Naive thymus-derived CD8-positive, alpha-beta T cell (primary cell): ENCODE results near the gene TRIM24. TPM values are rescaled to one million over a fixed set of nuclear protein-coding genes. Genes with fewer than 3 reads are reported as not detected.
A peak's percentile ranks its signal among the peaks of the same experiment; 100 is the strongest.
"Not testable (repeated sequence)": the region's sequence is repeated elsewhere in the genome, so short reads cannot be mapped to it uniquely, and the experiment has no call there.

ENCODE experiments used
- ATAC-seq, 2 donors: fragments of 150-1000 bp; cut with Tn5 transposase in 1 of 2; sonication (Bioruptor Pico), chemical (Tn5 transposase) in 1 of 2; 1 replicate in 1 of 2; 2 replicates in 1 of 2; pipeline ENCODE4 v1.10.0; 2021; ENCODE audit warnings: mild to moderate bottlenecking in 2 of 2, moderate library complexity in 2 of 2
- POLR2A ChIA-PET: fragments of 350-600 bp; sonication (Branson Sonifier 250); formaldehyde crosslinking; loops from one replicate; lab custom pipeline; 2021; ENCODE audit warnings: antibody characterized with exemption; lab: Charles Lee
- DNase-seq, 10 donors: peaks; one replicate each; pipeline versions ENCODE4 v3.0.0 to v3.0.0-alpha.2; 2020 to 2022
- H3K27ac Mint-ChIP-seq, 10 donors: one replicate each; pipeline ENCODE4 v1.8.0; 2020 to 2022; ENCODE audit warnings: mild to moderate bottlenecking in 10 of 10, mixed read lengths in 10 of 10, moderate library complexity in 4 of 10, inconsistent platforms in 1 of 10
- H3K27me3 Mint-ChIP-seq, 5 donors: one replicate each; pipeline ENCODE4 v1.8.0; 2021 to 2022; ENCODE audit warnings: mixed read lengths in 5 of 5
- H3K36me3 Mint-ChIP-seq, 3 donors: one replicate each; pipeline ENCODE4 v1.8.0; 2020 to 2022; ENCODE audit warnings: mixed read lengths in 3 of 3, mild to moderate bottlenecking in 2 of 3, inconsistent platforms in 1 of 3
- H3K4me1 Mint-ChIP-seq, 4 donors: one replicate each; pipeline ENCODE4 v1.8.0; 2021 to 2022; ENCODE audit warnings: mixed read lengths in 4 of 4
- H3K4me3 Mint-ChIP-seq, 10 donors: one replicate each; pipeline ENCODE4 v1.8.0; 2020 to 2022; ENCODE audit warnings: mild to moderate bottlenecking in 10 of 10, mixed read lengths in 10 of 10, moderate library complexity in 6 of 10, inconsistent platforms in 1 of 10
- H3K9me3 Mint-ChIP-seq, 9 donors: one replicate each; pipeline ENCODE4 v1.8.0; 2020 to 2022; ENCODE audit warnings: mixed read lengths in 9 of 9, mild to moderate bottlenecking in 3 of 9, inconsistent platforms in 1 of 9, moderate library complexity in 1 of 9
- polyA plus RNA-seq, 3 donors: library from polyadenylated mRNA; unstranded; fragments of 300-500 nt; fragmentation: Illumina TruSeq; gene quantifications; one replicate each; pipeline ENCODE4 v1.2.3, GENCODE V29; 2021
- total RNA-seq, 8 experiments: library from RNA in 2 of 8; stranded (reverse) in 2 of 8; gene quantifications; one replicate each; pipeline ENCODE4 v1.2.3 and lab custom pipeline; 2021 to 2026

The TRIM24 gene
- total and polyA plus RNA-seq, 5 experiments from 2014 or later, result 5.8 to 24.0 (median 12.2) TPM

- ATAC-seq (no peak), DNase-seq (no peak)
- Mint-ChIP-seq H3K27ac (peak overlapping the region in 8 of 10 donors; percentile 30 to 90 (median 56)), H3K4me1 (peaks cover 28 to 66% (median 64%) of the 10 kb centered on the region in 4 donors), H3K36me3 (peaks cover 0 to 11% (median 5%) of the 10 kb centered on the region in 3 donors), H3K27me3 (no peaks in the 10 kb centered on the region), H3K4me3 (peak overlapping the region; percentile 12 to 61 (median 40)), H3K9me3 (peaks cover 0 to 12% (median 5%) of the 10 kb centered on the region in 9 donors)
- POLR2A ChIA-PET, result no interaction called here
Observed at GRCh38 chr7:138481447-138482380, 21.7 kb downstream of the TRIM24 start.

- Mint-ChIP-seq H3K9me3 (peaks cover 0 to 18% (median 5%) of the 10 kb centered on the region in 9 donors), H3K4me1 (peaks cover 25 to 70% (median 67%) of the 10 kb centered on the region in 4 donors), H3K4me3 (peak overlapping the region in 4 of 10 donors; percentile 7 to 16 (median 16)), H3K27ac (peak overlapping the region in 4 of 10 donors; percentile 20 to 49 (median 26)), H3K36me3 (peaks cover 0 to 14% (median 5%) of the 10 kb centered on the region in 3 donors), H3K27me3 (no peaks in the 10 kb centered on the region)
- no peak for DNase-seq
- POLR2A ChIA-PET, result no interaction called here
- ATAC-seq, result no peak
Observed at GRCh38 chr7:138483531-138483930, 23.5 kb downstream of the TRIM24 start.

DNA sequence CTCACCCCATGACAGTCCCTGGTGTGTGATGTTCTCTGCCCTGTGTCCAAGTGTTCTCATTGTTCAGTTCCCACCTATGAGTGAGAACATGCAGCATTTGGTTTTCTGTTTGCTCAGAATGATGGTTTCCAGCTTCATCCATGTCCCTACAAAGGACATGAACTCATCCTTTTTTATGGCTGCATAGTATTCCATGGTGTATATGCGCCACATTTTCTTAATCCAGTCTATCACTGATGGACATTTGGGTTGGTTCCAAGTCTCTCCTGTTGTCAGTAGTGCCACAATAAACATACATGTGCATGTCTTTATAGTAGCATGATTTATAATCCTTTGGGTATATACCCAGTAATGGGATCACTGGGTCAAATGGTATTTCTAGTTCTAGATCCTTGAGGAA is 25.4 kb downstream of the TRIM24 start:
- DNase-seq, H3K27me3 Mint-ChIP-seq, POLR2A ChIA-PET, ATAC-seq: not testable (repeated sequence)
- peak overlapping the region in 1 of 10 donors; percentile 6 for H3K27ac Mint-ChIP-seq
- peak overlapping the region in 1 of 10 donors; percentile 4 for H3K4me3 Mint-ChIP-seq
- peaks cover 33 to 72% (median 69%) of the 10 kb centered on the region in 4 donors for H3K4me1 Mint-ChIP-seq
- H3K9me3 Mint-ChIP-seq, result peaks cover 0 to 31% (median 22%) of the 10 kb centered on the region in 9 donors
- peaks cover 8 to 25% (median 10%) of the 10 kb centered on the region in 3 donors for H3K36me3 Mint-ChIP-seq

GRCh38 chr7:138489139-138489538 is 29.1 kb downstream of the TRIM24 start:
- peak overlapping the region in 2 of 10 donors; percentile 6 to 38 for H3K4me3 Mint-ChIP-seq
- peaks cover 33 to 73% (median 68%) of the 10 kb centered on the region in 4 donors for H3K4me1 Mint-ChIP-seq
- POLR2A ChIA-PET, DNase-seq, H3K27me3 Mint-ChIP-seq, H3K27ac Mint-ChIP-seq, ATAC-seq: not testable (repeated sequence)
- H3K9me3 Mint-ChIP-seq, result peaks cover 0 to 31% (median 22%) of the 10 kb centered on the region in 9 donors
- peaks cover 17 to 45% (median 21%) of the 10 kb centered on the region in 3 donors for H3K36me3 Mint-ChIP-seq

GRCh38 chr7:138491612-138492386 is 31.7 kb downstream of the TRIM24 start:
- H3K4me3 Mint-ChIP-seq, result no peak overlapping the region
- DNase-seq (no peak), ATAC-seq (no peak)
- POLR2A ChIA-PET, result no interaction called here
- no peak overlapping the region for H3K27ac Mint-ChIP-seq
- H3K9me3 Mint-ChIP-seq, result peaks cover 0 to 22% (median 14%) of the 10 kb centered on the region in 9 donors
- no peaks in the 10 kb centered on the region for H3K27me3 Mint-ChIP-seq
- peaks cover 17 to 46% (median 33%) of the 10 kb centered on the region in 3 donors for H3K36me3 Mint-ChIP-seq
- peaks cover 36 to 90% (median 77%) of the 10 kb centered on the region in 4 donors for H3K4me1 Mint-ChIP-seq

GRCh38 chr7:138492423-138492822 is 32.4 kb downstream of the TRIM24 start:
- no peak for DNase-seq
- Mint-ChIP-seq H3K36me3 (peaks cover 17 to 49% (median 35%) of the 10 kb centered on the region in 3 donors), H3K9me3 (peaks cover 0 to 22% (median 14%) of the 10 kb centered on the region in 9 donors), H3K4me1 (peaks cover 38 to 88% (median 73%) of the 10 kb centered on the region in 4 donors), H3K27ac (no peak overlapping the region), H3K4me3 (no peak overlapping the region), H3K27me3 (no peaks in the 10 kb centered on the region)
- POLR2A ChIA-PET, result no interaction called here
- ATAC-seq, result no peak

DNA sequence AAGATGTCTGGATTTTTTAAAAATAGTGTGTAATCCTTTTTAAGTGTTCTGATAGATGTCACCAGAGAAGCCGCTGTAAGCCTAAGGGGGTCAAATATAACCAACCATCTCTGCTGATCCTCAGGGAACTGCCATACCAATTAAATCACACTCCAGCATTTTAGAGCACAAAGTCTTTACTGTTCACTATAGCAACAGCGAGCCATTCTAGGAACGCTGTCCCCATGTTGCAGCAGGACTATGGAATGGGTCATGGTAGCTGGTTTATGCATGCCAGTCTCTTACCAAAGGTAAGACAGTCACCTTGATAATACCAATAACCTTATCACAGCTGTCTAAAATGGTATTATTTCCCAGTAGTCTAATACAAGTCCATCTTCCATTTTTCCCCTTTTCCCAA is 33.5 kb downstream of the TRIM24 start:
- H3K27ac Mint-ChIP-seq, result no peak overlapping the region
- H3K27me3 Mint-ChIP-seq, result no peaks in the 10 kb centered on the region
- H3K9me3 Mint-ChIP-seq, result peaks cover 0 to 19% (median 11%) of the 10 kb centered on the region in 9 donors
- no peak overlapping the region for H3K4me3 Mint-ChIP-seq
- POLR2A ChIA-PET, result no interaction called here
- H3K4me1 Mint-ChIP-seq, result peaks cover 33 to 78% (median 64%) of the 10 kb centered on the region in 4 donors
- no peak for ATAC-seq
- peaks cover 17 to 48% (median 37%) of the 10 kb centered on the region in 3 donors for H3K36me3 Mint-ChIP-seq
- DNase-seq, result no peak

DNA sequence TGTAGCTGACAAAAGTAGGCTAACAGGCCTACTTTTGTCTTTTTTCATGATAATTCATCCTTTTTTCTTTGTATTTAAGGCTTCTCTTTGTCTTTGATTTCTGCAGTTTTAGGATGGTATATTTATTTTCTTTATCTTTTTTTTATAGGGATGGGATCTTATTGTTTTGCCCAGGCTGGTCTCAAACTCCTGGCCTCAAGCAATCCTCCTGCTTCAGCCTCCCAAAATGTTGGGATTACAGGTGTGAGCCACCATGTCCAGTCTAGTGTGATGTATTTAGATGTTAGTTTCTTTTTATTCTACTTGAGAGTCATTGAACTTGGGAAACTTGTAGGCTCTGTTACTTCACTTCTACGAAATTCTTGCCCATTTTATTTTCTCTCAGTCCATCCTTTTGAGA is 35.4 kb downstream of the TRIM24 start:
- H3K9me3 Mint-ChIP-seq, result peaks cover 0 to 7% (median 1%) of the 10 kb centered on the region in 9 donors
- peaks cover 22 to 46% (median 42%) of the 10 kb centered on the region in 3 donors for H3K36me3 Mint-ChIP-seq
- ATAC-seq, result no peak
- no peaks in the 10 kb centered on the region for H3K27me3 Mint-ChIP-seq
- peak overlapping the region in 3 of 10 donors; percentile 6 to 20 (median 19) for H3K27ac Mint-ChIP-seq
- no peak overlapping the region for H3K4me3 Mint-ChIP-seq
- no peak for DNase-seq
- H3K4me1 Mint-ChIP-seq, result peaks cover 25 to 72% (median 61%) of the 10 kb centered on the region in 4 donors
- POLR2A ChIA-PET, result no interaction called here

DNA sequence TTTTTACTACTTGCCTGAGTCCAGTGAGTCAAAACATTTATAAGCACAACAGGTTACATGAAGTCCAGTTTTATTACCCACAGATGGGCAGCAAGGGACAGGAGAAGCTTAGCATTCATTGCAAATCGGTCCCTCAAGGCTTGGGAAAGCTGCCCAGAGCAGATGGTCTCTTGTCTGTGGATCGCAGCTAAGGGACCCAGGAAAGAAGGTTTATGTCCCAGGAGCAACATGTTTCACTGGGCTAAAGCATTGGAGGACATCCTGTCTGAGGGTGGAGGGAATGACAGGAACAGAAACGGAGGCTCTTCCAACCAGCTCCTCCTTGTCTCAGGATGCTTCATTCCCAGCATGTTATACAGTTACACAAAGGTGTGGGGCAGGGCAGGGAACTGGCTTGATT is 39.3 kb downstream of the TRIM24 start:
- Mint-ChIP-seq H3K9me3 (peaks cover 0 to 4% (median 0%) of the 10 kb centered on the region in 9 donors), H3K27ac (peak overlapping the region in 1 of 10 donors; percentile 53), H3K4me3 (no peak overlapping the region), H3K36me3 (peaks cover 13 to 30% (median 30%) of the 10 kb centered on the region in 3 donors), H3K4me1 (peaks cover 13 to 57% (median 49%) of the 10 kb centered on the region in 4 donors), H3K27me3 (no peaks in the 10 kb centered on the region)
- POLR2A ChIA-PET, result no interaction called here
- DNase-seq (no peak), ATAC-seq (no peak)

GRCh38 chr7:138500303-138500702 is 40.2 kb downstream of the TRIM24 start:
- H3K27ac Mint-ChIP-seq, H3K9me3 Mint-ChIP-seq, ATAC-seq, H3K27me3 Mint-ChIP-seq, DNase-seq, H3K4me3 Mint-ChIP-seq: not testable (repeated sequence)
- Mint-ChIP-seq H3K4me1 (peaks cover 13 to 48% (median 46%) of the 10 kb centered on the region in 4 donors), H3K36me3 (peaks cover 19 to 38% (median 32%) of the 10 kb centered on the region in 3 donors)
- POLR2A ChIA-PET, result interaction anchor here (0.6 kb wide), 1 partner anchor 20 kb away, joined by 3 read pairs; no protein-coding TSS in a partner anchor

- ATAC-seq (no peak), DNase-seq (no peak)
- H3K4me3 Mint-ChIP-seq, result no peak overlapping the region
- H3K36me3 Mint-ChIP-seq, result peaks cover 21 to 42% (median 38%) of the 10 kb centered on the region in 3 donors
- POLR2A ChIA-PET, result no interaction called here
- H3K27ac Mint-ChIP-seq, result peak overlapping the region in 2 of 10 donors; percentile 12 to 47
- peaks cover 13 to 46% (median 44%) of the 10 kb centered on the region in 4 donors for H3K4me1 Mint-ChIP-seq
- peaks cover 0 to 4% (median 0%) of the 10 kb centered on the region in 9 donors for H3K9me3 Mint-ChIP-seq
- H3K27me3 Mint-ChIP-seq, result no peaks in the 10 kb centered on the region
Observed at GRCh38 chr7:138500892-138501291, 40.8 kb downstream of the TRIM24 start.
